HEK293 (cell line): Measurements from ENCODE around the gene PRKAR2B.

Experiments
- ATF2 ChIP-seq: fragments of 450-650 bp; formaldehyde crosslinking; IDR thresholded peaks from 2 replicates; pipeline ENCODE4 v1.5.1; 2016; ENCODE audit warnings: missing biosample characterization, missing genetic modification characterization, low read depth
- BCL6B ChIP-seq: fragments of 450-650 bp; formaldehyde crosslinking; IDR thresholded peaks from 2 replicates; pipeline ENCODE4 v1.5.1; 2017; ENCODE audit warnings: missing biosample characterization, missing genetic modification characterization
- GLI2 ChIP-seq: fragments of 450-650 bp; formaldehyde crosslinking; IDR thresholded peaks from 2 replicates; pipeline ENCODE4; 2017; ENCODE audit warnings: missing biosample characterization, missing genetic modification characterization, low read depth, borderline replicate concordance
- GLIS2 ChIP-seq: fragments of 450-650 bp; formaldehyde crosslinking; IDR thresholded peaks from 2 replicates; pipeline ENCODE4 v1.5.1; 2016; ENCODE audit warnings: missing biosample characterization, missing genetic modification characterization
- INSM2 ChIP-seq: fragments of 450-650 bp; formaldehyde crosslinking; IDR thresholded peaks from 2 replicates; pipeline ENCODE4 v1.5.1; 2016; ENCODE audit warnings: missing biosample characterization, missing genetic modification characterization
- MZF1 ChIP-seq: fragments of 450-650 bp; formaldehyde crosslinking; IDR thresholded peaks from 2 replicates; pipeline ENCODE4 v1.5.1; 2017; ENCODE audit warnings: missing biosample characterization, missing genetic modification characterization, borderline replicate concordance
- REST ChIP-seq: fragments of 450-650 bp; formaldehyde crosslinking; IDR thresholded peaks from 2 replicates; pipeline ENCODE4 v1.5.1; 2016; ENCODE audit warnings: missing biosample characterization, missing genetic modification characterization
- SCRT1 ChIP-seq: fragments of 450-650 bp; formaldehyde crosslinking; IDR thresholded peaks from 2 replicates; pipeline ENCODE4 v1.5.1; 2016; ENCODE audit warnings: missing biosample characterization, missing genetic modification characterization, borderline replicate concordance
- ZBTB11 ChIP-seq: fragments of 450-650 bp; formaldehyde crosslinking; conservative IDR thresholded peaks from 2 replicates; pipeline ENCODE4 v1.5.1; 2016; ENCODE audit warnings: low read depth, missing biosample characterization, missing genetic modification characterization
- ZNF184 ChIP-seq: fragments of 450-650 bp; IDR thresholded peaks from 2 replicates; pipeline ENCODE4 v1.5.1; 2018; ENCODE audit warnings: missing biosample characterization, mild to moderate bottlenecking, missing genetic modification characterization
- ZNF26 ChIP-seq: fragments of 450-650 bp; formaldehyde crosslinking; IDR thresholded peaks from 2 replicates; pipeline ENCODE4 v1.5.1; 2016; ENCODE audit warnings: missing biosample characterization, missing genetic modification characterization
- ZNF292 ChIP-seq: fragments of 450-650 bp; formaldehyde crosslinking; IDR thresholded peaks from 2 replicates; pipeline ENCODE4 v1.5.1; 2016; ENCODE audit warnings: low read depth, missing biosample characterization, missing genetic modification characterization, borderline replicate concordance
- ZNF302 ChIP-seq: fragments of 450-650 bp; formaldehyde crosslinking; IDR thresholded peaks from 2 replicates; pipeline ENCODE4 v1.5.1; 2016; ENCODE audit warnings: missing biosample characterization, missing genetic modification characterization, low read depth
- ZNF394 ChIP-seq: fragments of 450-650 bp; formaldehyde crosslinking; IDR thresholded peaks from 2 replicates; pipeline ENCODE4 v1.5.1; 2016; ENCODE audit warnings: missing biosample characterization, missing genetic modification characterization, mild to moderate bottlenecking, moderate library complexity, borderline replicate concordance
- ZNF600 ChIP-seq: fragments of 450-650 bp; formaldehyde crosslinking; IDR thresholded peaks from 2 replicates; pipeline ENCODE4 v1.5.1; 2016; ENCODE audit warnings: missing biosample characterization, missing genetic modification characterization
- ZNF645 ChIP-seq: fragments of 450-650 bp; formaldehyde crosslinking; IDR thresholded peaks from 2 replicates; pipeline ENCODE4; 2016; ENCODE audit warnings: missing biosample characterization, missing genetic modification characterization
- ZNF658 ChIP-seq: fragments of 450-650 bp; formaldehyde crosslinking; IDR thresholded peaks from 2 replicates; pipeline ENCODE4; 2016; ENCODE audit warnings: missing biosample characterization, missing genetic modification characterization
- ZNF704 ChIP-seq: fragments of 450-650 bp; formaldehyde crosslinking; IDR thresholded peaks from 2 replicates; pipeline ENCODE4 v1.5.1; 2016; ENCODE audit warnings: missing biosample characterization, missing genetic modification characterization
- ZNF707 ChIP-seq: fragments of 450-650 bp; formaldehyde crosslinking; IDR thresholded peaks from 2 replicates; pipeline ENCODE4 v1.5.1; 2016; ENCODE audit warnings: missing biosample characterization, missing genetic modification characterization
- ZNF76 ChIP-seq: fragments of 450-650 bp; formaldehyde crosslinking; IDR thresholded peaks from 2 replicates; pipeline ENCODE4; 2016; ENCODE audit warnings: low read depth, missing biosample characterization, missing genetic modification characterization, borderline replicate concordance
- ZNF776 ChIP-seq: fragments of 450-650 bp; formaldehyde crosslinking; IDR thresholded peaks from 2 replicates; pipeline ENCODE4 v1.5.0; 2017; ENCODE audit warnings: missing biosample characterization, missing genetic modification characterization, borderline replicate concordance

The PRKAR2B gene

GRCh38 chr7:107169120-107170050 lies 124.9 kb downstream of the PRKAR2B start (continued):
- 0 out of 2 replicates have a peak, but pooled peaks have one; percentile 31 for TF ChIP-seq ZBTB11 (tag by site-specific recombination)
- TF ChIP-seq ZNF394 (tag by site-specific recombination) = peak; percentile 54
- no peak for TF ChIP-seq SCRT1 (tag by site-specific recombination)
- no peak for TF ChIP-seq ZNF776 (tag by site-specific recombination)
- peak; percentile 87 for TF ChIP-seq ZNF600 (tag by site-specific recombination)
- TF ChIP-seq BCL6B = no peak
- TF ChIP-seq ZNF707 = no peak
- TF ChIP-seq ZNF76 (tag by site-specific recombination) = peak; percentile 18; the same call in 1 of the 2 replicates
- TF ChIP-seq ZNF645 (tag by site-specific recombination) = no peak
- no peak for TF ChIP-seq ZNF292
- TF ChIP-seq GLIS2 (tag by site-specific recombination) = peak; percentile 54
- no peak for TF ChIP-seq GLI2 (tag by site-specific recombination)
- no peak for TF ChIP-seq REST (tag by site-specific recombination)
- TF ChIP-seq ZNF26 (tag by site-specific recombination) = no peak
- TF ChIP-seq ZNF658 (tag by site-specific recombination) = no peak
- TF ChIP-seq ATF2 (tag by site-specific recombination) = no peak
- TF ChIP-seq INSM2 (tag by site-specific recombination) = peak; percentile 67
- no peak for TF ChIP-seq ZNF302 (tag by site-specific recombination)
- TF ChIP-seq ZNF704 (tag by site-specific recombination) = no peak
- TF ChIP-seq MZF1 (tag by site-specific recombination) = peak; percentile 27; the same call in 1 of the 2 replicates
- TF ChIP-seq ZNF184 = no peak
